DMS153 treated with DMSO at 0.1 percent for 48 hours (cell line): ENCODE results near the gene TARS2.

ENCODE experiments used
- DNase-seq: peaks from one replicate; lab custom pipeline; 2025; ENCODE audit not compliant: unreplicated experiment; lab: John Stamatoyannopoulos, UW

Gene TARS2

DNA sequence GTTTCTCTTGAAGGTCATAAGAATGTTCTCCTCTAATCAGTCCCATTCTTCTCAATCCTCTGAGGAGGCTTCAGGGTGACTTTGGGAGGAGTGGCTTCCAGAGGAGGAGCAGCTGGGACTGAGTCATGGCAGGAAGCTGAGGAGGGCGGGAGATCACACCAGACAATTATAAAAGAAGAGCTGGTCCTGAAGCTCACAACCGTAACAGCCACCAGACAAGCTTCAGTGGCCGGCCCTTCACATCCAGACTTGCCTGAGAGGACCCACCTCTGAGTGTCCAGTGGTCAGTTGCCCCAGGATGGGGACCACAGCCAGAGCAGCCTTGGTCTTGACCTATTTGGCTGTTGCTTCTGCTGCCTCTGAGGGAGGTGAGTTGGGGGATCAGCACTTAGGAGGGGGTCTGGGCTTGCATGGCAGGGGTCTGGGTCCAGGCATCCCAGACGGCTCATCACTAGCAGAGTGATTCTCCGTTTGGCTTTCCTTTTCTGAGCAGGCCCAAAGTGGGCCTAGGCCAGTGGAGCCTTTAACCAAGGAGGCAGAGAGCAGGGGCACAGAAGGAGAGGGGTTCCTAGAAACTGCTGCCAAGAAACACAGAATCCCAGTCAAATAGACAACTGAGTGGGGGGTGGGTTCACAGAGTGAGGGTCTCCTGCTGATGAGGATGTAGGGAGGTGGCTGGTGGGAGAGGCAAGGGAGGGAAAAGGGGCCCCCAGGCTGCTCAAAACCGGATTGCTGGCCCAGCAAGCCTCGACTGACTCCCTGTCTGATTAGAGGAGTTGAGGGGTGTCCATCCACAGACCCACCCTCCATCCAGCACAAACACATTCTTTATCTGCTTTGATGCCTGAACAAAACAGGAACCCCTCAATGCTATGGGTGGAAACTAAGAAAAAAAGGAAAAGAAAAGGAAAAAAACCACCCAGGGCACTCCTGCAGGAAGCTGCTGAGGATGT is 21.0 kb downstream of the TARS2 start, which contains the start of gene ECM1:
Gene ECM1, plus strand, starts transcription at position 198 of the 953 bp plus-strand sequence. Its CDS starts 101 bp downstream, at position 299.
- no peak for DNase-seq

DNA sequence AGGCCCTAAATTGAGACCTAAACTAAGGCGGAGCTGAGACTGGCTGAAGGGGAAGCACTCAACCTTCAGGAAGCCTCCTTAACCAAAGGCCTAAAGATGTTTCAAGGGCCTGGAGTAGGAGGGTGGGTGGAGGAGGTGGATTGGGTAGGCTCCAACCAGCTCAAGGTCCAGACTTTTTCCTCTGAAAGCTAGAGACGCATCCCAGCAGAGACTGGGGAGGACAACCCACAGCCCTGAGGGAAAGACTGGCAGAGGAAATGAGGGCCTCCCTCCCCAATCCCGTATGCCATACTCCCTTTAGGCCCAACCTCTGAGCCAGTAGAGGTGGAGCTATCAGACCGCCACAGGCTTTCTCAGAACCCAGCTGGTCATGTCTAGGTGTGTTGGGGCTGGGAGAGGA is 21.8 kb downstream of the TARS2 start:
- no peak for DNase-seq

DNA sequence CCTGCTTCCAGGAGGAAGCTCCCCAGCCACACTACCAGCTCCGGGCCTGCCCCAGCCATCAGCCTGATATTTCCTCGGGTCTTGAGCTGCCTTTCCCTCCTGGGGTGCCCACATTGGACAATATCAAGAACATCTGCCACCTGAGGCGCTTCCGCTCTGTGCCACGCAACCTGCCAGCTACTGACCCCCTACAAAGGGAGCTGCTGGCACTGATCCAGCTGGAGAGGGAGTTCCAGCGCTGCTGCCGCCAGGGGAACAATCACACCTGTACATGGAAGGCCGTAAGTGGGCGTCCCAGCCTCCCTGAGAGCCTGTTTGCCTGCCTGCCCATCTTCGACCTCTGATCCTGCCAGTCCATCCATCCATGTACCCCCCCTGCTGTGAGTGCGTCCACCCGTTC is 24.3 kb downstream of the TARS2 start:
- peak; percentile 60 for DNase-seq

DNA sequence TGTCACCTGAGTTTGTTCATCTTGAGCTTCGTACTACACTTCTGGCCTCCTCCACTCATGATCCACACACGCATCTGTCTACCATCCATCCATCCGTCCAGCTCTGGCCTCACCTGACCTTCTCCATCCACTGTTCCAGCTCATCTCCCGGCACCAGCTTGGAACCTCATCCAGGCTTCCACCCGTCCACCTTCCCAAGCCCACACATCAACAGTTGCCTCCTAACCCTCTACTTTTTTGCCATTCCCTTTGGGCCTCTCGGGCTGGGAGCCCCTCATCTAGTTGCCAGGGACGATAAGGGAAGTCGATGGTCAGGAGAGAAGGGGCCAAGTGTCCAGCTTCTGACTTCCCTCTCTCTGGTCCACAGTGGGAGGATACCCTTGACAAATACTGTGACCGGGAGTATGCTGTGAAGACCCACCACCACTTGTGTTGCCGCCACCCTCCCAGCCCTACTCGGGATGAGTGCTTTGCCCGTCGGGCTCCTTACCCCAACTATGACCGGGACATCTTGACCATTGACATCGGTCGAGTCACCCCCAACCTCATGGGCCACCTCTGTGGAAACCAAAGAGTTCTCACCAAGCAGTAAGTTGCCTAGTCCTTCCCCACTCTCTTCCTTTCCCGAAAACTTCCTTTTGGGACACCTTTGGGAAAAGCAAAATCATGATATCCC is 24.9 kb downstream of the TARS2 start:
- DNase-seq: no peak

DNA sequence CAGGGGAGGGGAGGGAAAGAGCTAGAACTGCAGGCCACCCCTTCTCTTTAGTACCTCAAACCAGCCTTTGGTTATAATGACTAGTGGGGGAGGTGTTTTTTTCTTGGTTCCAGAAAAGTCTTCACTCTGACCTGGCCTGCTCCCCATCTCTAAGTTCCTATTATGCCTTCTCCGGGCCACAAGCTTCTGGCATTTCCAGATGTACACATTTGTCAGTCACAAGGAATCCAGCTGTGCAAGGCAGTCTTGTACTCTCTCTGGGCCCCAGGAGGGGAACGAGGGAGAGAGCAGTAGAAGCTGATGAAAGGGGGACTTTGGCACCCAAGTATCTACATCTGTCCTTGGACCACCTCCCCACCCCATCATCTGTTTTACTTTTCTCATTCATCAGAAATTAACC is 25.6 kb downstream of the TARS2 start:
- DNase-seq: no peak

DNA sequence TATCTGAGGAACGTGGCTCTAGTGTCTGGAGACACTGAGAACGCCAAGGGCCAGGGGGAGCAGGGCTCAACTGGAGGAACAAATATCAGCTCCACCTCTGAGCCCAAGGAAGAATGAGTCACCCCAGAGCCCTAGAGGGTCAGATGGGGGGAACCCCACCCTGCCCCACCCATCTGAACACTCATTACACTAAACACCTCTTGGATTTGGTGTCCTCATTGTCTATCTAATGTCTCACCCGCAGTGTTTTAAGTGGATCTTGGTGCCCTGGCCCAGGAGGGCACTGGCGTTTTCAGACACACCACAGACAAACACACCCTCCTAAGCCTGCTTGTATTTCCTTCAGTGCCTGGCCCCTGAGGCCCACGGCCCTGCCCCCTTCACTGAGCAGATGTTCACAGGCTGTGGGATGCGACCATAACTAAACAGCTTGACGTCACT is 26.2 kb downstream of the TARS2 start:
- no peak for DNase-seq

DNA sequence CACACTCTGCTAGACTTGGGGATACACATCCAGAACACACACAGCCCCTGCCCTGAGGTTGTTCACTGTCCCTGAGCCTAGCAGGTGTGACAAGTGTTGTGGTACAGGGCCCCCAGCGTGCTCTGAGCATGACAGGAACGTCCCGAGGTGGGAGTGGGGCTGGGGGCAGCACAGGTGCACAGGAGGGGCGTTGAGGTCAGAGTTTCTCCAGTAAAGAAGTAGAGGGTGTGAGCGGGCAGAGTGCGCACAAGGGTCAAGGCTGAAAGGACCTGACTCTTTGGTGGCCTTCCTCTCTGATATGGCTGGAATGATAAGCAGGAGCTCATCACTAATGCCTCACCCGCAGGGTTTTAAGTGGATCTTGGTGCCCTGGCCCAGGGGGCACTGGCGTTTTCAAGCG is 27.0 kb downstream of the TARS2 start:
- DNase-seq: no peak

DNA sequence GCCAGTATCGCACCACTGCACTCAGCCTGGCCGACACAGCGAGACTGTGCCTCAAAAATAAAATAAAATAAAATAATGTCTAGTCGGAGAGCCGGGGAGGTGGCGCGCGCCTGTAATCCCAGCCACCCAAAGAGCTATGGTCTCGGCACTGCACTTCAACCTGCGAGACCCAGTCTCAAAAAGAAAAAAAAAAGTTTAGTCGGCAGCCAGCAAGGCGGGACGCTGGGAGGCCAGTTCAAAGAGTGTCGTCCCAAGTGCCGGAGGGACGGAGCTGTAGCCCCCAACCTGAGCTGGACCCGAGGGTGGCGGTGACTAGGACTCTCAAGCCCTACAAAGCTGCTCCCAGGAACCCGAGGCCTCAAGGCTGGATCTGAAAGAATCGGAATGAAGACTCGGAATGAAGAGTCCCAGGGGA is 27.7 kb downstream of the TARS2 start:
- DNase-seq: no peak

DNA sequence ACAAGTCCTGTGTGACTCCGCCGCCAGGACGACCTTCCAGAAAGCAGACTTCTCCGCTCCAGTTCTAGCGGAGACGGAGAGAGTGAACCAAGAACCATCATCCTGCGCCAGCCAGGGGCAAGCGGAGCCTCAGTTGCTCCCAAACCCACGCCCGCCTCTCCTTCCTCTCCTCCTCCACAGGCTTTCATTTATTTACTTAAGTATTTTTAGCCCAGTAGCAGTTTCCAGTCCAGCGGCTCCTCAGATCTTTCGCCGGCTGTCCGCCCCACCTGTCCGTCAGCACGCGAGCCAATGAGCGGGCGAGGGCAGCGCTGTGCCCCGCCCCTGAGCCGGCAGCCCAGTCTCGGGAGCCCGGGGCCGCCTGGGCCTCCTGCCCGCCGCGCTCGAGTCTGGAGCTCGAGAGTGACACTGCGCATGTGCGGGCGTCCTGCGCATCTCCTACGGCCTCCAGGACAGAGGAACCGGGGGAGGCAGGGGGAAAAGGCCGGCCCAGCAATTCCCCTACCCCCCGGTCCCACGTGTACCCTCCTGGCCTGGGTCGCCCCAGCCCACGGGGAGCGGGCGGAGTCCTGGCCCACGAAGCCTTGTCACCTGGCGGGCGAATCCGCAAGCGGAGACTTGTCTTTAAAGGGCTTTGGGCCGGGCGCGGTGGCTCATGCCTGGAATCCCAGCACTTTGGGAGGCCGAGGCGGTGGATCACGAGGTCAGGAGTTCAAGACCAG is 28.3 kb downstream of the TARS2 start, which contains the start of gene FALEC:
Gene FALEC, plus strand, starts transcription at position 425 of the 722 bp plus-strand sequence.
- peak; percentile 98 for DNase-seq

DNA sequence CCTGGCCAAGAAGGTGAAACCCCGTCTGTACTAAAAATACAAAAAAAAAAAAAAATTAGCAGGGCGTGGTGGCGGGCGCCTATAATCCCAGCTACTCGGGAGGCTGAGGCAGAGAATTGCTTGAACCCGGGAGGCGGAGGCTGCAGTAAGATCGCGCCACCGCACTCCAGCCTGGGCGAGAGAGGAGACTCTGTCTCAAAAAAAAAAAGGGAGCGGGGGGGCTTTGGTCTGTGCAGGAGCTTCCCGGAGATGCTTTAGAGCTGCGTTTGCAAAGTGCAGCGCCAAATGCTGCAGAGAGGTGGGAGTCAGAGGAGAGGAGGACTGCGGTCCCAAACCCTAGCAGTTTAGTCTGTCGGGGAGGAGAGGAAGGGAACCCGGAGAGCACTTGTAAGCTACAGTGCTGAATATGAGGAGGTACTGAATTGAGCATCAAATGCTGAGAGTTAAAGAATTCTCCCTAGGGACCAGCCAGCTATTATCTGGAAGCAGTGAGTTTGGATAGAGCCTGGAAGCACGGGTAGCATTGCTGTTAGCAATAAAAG is 28.9 kb downstream of the TARS2 start:
- peak; percentile 66 for DNase-seq

DNA sequence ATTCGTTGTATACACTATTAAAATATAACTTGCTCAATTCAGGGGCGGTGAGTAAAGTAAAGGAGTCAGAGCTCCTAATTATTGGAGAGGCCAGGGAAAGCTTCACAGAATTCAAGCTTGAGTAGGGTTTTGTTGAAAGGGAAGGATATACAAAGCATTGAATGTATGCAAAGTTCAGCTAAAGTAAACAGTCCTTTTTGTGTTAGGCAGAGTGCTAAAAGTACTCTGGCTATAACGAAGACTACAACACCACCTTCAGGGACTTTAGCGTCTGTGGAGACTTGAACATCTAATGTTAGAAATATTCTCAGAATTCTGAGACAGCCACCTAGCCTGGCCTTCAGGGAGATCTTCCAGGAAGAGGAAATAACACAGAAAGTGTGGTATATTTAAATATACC is 29.4 kb downstream of the TARS2 start:
- peak; percentile 66 for DNase-seq

DNA sequence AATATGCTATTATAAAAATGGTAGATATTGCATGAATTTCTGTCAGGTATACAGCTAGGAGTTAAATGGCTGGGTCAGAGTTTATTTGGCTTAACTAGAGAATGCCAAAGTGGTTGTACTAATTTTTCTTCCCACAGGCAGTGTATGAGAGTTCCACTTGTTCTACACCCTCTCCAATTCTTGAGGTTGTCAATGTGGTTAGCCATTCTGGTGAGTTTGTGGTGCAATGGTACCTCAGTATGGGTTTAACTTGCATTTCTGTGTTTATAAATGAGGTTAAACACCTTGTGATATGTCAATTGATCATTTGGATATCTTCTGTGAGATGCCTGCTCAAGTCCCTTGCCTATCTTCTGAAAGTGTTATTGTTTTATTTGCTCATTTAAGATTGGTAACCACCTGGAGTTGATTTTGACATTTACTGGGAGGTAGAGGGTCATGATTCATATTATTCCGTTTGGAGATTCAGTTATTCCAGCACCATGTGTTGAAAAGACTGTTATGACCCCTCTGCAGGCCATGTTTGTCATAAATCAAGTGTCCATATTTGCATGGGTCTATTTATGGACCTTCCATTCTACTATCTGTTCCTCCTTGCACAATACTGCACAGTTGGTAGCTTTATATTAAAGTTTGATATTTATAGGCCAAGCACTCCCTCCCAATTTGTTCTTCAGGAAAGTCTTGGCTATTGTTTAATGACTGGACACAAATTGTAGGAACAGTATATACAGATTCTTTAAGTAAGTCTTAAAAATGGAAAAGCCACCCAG is 34.2 kb downstream of the TARS2 start:
- DNase-seq: no peak

DNA sequence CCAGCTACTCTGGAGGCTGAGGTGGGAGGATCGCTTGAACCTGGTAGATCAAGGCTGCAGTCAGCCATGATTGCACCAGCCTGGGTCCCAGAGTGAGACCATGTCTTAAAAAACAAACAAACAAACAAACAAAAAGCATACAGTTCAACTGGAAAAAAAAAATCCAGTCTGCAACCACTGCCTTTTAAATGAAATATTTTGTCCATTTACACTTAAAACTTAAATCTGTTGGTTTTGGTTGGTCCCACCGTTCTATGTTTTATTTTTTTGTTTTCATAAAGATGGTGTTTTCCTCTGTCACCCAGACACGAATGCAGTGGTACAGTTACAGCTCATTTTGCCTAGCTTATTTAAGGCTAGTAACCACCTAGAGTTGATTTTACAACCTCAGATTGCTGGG is 38.1 kb downstream of the TARS2 start:
- no peak for DNase-seq

DNA sequence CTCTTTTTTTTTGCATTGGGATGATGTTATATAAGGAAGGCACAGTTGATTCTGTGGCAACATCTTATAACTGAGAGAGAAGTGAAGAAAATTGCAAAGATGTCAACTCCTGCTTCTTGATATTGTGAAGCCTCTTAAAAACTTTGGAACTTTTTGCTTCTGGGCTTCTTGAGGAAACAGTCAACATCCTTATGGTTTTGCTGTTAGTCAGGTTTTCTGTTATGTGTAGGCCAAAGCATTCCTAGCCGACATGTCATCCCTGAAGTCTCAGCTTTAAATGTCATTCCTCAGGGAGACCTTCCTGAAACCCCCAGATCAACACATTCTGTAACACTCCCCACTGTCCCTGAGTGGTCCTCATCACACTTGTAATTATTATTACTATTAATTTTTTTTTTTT is 41.0 kb downstream of the TARS2 start:
- no peak for DNase-seq

DNA sequence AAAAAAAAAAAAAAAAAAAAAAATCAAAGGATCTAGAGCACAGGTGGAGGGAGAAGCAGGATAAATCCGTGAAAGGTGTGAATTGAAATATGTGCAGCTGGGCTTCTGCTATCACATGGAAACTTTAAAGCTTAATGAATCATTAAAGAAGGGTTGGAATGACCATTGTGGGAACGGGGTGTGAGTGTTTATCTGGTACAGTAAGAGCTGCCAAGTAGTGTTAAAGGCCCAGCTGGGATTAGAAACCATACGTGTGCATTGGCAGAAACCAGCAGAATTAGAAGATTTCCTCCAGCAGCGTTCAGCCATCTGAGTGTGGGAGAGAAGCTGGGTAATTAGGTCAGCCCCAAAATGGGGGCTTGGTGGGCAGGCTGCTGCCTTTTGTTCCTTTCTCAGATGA is 41.8 kb downstream of the TARS2 start:
- DNase-seq: no peak

DNA sequence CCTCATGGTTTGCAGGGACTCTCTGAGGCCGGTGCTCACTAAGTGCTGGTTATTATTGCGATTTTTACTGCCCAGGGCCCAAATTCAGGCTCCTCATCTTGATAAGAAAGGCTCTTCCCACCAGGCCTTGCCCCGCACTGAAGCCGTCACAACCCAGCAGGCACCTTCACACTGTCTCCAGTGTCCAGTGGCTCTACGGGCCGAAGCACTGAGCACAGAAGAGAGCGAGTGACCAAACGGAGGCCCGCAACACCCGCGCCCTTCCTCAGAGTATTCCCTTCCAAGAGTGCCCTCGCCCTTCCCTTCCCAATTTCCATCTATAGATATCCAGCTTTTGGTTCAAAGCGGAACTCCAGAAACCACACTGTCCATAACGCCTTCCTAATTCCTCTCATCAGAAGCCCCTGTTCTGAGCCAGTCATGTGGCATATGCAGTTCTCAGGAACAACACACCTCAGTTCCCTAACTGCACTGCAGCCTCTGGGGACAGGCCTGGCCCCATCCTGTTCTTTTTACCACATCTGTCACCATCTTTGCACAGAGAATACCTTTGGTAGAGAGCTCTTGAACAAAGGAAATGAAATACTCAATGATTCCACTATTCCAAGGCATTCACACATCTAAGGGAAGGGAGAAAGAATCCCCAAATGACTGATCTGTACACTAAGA is 43.4 kb downstream of the TARS2 start:
- no peak for DNase-seq

DNA sequence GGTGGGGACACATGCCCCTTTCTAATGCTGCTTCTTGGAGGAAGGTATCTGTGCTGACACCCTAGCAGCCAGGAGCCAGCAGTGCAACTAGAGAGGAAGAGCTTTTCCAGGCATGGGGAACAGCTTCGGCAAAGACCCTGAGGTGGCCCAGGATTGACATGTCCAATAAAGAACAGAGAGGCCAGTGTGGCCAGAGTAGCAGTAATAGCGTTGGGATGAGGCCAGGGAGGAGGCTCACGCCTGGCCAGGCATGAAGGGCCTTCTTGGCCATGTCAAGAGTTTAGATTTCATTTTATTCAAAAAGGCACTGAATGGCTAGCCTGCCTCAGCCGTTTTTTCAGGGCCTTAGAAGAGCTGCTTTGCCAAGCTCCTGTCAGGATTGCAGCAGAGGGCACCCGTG is 45.6 kb downstream of the TARS2 start:
- DNase-seq: no peak

DNA sequence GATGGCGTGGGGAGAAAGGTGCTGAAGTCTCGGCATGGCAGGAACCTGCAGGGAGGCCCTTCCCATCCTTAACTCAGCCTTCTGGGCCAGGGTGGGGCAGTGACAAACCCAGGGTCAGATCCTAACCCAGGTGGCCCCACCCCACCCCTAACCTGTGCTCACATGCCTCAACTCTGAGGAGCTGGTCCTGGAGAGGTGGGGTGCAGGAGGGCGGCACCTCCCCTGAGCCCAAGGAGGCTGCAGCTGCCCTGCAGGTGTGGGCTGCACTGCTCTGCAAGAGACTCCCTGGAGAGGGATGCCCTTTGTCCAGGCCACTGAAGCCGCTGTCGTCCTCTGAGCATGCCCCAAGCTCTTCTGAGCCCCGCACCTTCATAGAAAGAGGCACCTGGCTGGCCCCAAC is 46.8 kb downstream of the TARS2 start:
- no peak for DNase-seq

DNA sequence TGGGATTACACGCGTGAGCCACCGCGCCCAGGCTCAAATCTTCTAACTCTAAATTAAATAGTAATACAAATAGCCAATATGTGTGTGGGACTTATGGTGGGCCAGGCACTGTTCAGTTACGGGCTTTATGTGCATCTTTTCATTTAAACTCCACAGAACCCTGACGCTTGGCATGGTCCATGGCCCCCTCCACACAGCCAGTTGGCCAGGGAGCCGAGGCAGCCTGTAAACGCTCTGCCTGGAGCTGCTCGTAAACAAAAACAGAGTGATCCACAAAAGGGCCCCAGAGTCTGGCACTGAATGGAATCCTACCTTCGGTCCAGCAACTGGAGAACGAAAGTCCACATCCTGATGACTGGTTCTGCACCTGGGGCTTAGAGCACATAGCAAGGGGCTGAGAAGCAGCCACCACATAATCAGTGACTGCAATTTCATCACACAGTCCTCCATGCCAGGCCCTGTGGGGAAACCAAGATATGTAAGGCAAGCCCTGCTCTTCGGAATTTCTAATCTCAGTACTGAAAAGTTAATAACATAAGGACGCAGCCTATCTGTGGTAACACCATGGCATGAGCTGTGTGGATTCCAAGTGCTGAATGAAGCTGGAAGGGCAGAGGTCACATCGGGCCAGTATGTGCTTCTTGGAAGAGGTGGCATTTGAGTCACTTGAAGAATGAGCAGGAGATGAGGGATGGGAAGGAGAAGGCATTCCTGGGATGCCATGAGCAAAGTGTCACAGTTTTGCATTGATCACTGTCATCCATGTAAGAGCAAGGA is 48.5 kb downstream of the TARS2 start:
- no peak for DNase-seq
